ENCODE measurements around the gene SPATA19.

The SPATA19 gene

DNA sequence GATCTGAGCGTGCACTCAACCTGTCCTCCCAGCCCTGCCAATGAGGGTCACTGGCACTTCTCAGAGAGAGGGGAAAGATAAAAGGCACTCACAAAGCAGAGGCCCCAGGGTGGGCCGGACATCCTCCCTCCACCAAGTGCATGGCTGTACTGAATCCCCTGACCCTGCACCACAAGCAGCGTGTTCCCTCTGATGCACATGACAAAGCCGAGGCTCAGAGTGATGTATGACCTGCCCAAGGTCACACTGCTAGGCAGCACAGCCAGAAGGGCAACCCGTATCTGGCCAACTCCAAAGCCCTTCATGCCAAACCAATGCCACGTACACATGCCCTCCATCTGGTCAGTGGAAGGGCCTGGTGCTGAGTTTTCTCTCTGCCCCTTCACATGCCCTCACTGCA, 22.1 kb downstream of the SPATA19 start:
- intact Hi-C loops (cut with DNase I; ENCODE audit: low total_unique reads) = no loop called here
- Histone ChIP-seq H3K36me3 (no peaks in the 10 kb centered on the region), H3K4me1 (no peaks in the 10 kb centered on the region), H3K4me3 (no peak overlapping the region), H3K27me3 (no peaks in the 10 kb centered on the region), H3K9me3 (no peaks in the 10 kb centered on the region), H3K27ac (no peak overlapping the region)
- no peak for DNase-seq
- TF ChIP-seq, protein P1, sequence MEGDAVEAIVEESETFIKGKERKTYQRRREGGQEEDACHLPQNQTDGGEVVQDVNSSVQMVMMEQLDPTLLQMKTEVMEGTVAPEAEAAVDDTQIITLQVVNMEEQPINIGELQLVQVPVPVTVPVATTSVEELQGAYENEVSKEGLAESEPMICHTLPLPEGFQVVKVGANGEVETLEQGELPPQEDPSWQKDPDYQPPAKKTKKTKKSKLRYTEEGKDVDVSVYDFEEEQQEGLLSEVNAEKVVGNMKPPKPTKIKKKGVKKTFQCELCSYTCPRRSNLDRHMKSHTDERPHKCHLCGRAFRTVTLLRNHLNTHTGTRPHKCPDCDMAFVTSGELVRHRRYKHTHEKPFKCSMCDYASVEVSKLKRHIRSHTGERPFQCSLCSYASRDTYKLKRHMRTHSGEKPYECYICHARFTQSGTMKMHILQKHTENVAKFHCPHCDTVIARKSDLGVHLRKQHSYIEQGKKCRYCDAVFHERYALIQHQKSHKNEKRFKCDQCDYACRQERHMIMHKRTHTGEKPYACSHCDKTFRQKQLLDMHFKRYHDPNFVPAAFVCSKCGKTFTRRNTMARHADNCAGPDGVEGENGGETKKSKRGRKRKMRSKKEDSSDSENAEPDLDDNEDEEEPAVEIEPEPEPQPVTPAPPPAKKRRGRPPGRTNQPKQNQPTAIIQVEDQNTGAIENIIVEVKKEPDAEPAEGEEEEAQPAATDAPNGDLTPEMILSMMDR (IDR thresholded peaks at IDR 0.05) = no peak

DNA sequence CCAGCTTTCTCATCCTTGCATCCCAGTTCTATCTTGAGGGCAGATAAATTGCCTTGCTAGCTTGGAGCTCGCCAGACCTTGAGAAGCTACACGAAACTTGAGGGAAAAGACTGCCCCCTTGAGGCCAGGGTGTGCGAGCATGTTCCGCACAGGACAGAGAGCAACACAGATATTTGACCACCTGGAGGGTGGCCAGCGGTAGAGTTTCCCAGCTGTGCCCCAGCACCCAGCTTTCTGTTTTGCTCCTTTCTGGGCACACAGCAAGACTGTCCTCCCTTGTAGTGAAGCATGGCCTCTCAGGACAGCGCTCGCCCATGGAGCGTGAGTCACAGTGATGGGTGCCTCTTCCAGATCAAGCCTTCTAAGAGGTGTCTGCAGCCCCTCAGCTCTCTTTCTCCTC, 23.5 kb downstream of the SPATA19 start:
- Histone ChIP-seq H3K4me1 (no peaks in the 10 kb centered on the region), H3K36me3 (no peaks in the 10 kb centered on the region), H3K9me3 (no peaks in the 10 kb centered on the region), H3K27ac (no peak overlapping the region), H3K4me3 (no peak overlapping the region), H3K27me3 (peaks cover 0 to 3% of the 10 kb centered on the region in 2 donors)
- intact Hi-C loops (cut with DNase I; ENCODE audit: low total_unique reads) = no loop called here
- DNase-seq = no peak
- TF ChIP-seq, protein P1 (IDR thresholded peaks at IDR 0.05) = no peak

DNA sequence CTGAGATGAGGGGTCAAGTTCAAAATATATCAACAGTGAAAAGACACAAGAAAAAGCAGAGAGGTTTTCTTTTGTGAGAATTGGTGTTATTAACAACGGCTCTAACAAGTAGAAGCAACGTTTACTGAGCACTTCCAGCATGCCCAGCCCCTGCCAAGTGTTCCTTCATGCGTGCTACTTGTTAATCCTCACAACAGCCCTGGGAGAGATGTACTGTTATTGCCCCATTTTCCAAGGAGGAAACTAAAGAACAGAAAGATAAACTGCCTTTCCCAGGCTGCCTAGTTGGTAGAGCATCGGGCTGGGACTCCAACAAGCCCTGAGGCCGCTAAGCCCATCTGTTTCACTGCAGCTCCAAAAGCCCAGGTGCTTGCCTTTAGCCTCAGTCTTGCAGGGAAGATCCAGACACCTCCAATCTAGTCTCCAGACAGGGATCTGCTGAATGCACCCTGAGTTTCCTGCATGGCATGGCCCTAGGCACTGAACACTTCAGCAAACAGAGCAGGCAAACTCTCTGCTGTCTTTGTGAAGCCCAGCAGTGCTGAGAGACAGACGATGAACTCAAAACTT, 25.5 kb downstream of the SPATA19 start:
- intact Hi-C loops (cut with DNase I; ENCODE audit: low total_unique reads) = no loop called here
- no peak overlapping the region for H3K27ac ChIP-seq
- H3K4me3 ChIP-seq = no peak overlapping the region
- TF ChIP-seq, protein P1 (IDR thresholded peaks at IDR 0.05) = no peak
- no peaks in the 10 kb centered on the region for H3K4me1 ChIP-seq
- H3K27me3 ChIP-seq = peaks cover 0 to 3% of the 10 kb centered on the region in 2 donors
- H3K9me3 ChIP-seq = no peaks in the 10 kb centered on the region
- DNase-seq = no peak
- no peaks in the 10 kb centered on the region for H3K36me3 ChIP-seq

DNA sequence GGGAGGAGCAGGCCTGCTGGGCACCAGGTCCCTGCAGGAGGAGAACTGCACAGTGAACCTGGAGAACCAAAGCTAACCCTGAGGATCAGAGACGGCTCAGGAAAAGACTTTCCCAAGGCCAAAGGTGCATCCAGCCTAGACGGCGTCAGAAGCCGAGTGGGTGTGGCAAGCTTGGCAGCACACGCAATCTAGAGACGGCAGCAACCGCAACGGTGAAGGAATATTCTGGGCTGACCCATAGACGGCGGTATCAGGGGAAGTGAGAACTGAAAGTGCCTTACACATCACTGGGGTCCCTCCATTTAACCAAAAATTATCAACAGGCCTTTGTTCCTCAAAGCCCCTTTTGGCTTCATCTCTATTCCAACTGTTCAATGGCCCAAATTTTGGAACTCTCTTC, 26.2 kb downstream of the SPATA19 start:
- intact Hi-C loops (cut with DNase I; ENCODE audit: low total_unique reads) = no loop called here
- TF ChIP-seq, protein P1 (IDR thresholded peaks at IDR 0.05) = no peak
- no peaks in the 10 kb centered on the region for H3K36me3 ChIP-seq

DNA sequence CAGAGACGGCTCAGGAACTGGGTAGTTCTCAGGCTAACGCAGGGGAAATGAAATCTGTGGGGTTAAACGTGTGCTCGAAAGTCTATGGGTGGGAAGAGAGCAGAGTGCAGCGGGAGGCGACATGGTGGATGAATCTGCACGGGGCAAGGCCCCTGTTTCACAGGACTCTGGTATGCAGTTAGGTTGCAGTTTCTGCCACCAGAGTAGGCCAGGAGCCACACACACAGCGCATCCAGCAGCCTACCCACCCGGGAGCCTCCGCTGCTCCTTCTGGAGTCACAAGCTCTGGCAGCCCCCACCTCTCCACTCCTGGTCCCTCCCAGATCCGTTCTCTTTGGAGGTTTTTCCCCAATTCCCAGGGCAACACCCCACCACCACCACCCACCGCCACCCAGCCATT, 27.0 kb downstream of the SPATA19 start:
- intact Hi-C loops (cut with DNase I; ENCODE audit: low total_unique reads) = no loop called here
- no peaks in the 10 kb centered on the region for H3K36me3 ChIP-seq
- TF ChIP-seq, protein P1 (IDR thresholded peaks at IDR 0.05) = no peak
- no peak overlapping the region for H3K27ac ChIP-seq
- H3K4me3 ChIP-seq = no peak overlapping the region
- no peaks in the 10 kb centered on the region for H3K9me3 ChIP-seq
- peaks cover 0 to 3% of the 10 kb centered on the region in 2 donors for H3K27me3 ChIP-seq
- H3K4me1 ChIP-seq = no peaks in the 10 kb centered on the region
- no peak for DNase-seq

More for the DNA sequence above, 26.2 kb downstream of the SPATA19 start:
- no peak overlapping the region for H3K27ac ChIP-seq
- no peaks in the 10 kb centered on the region for H3K9me3 ChIP-seq
- H3K4me3 ChIP-seq = no peak overlapping the region
- no peaks in the 10 kb centered on the region for H3K4me1 ChIP-seq
- no peak for DNase-seq
- peaks cover 0 to 3% of the 10 kb centered on the region in 2 donors for H3K27me3 ChIP-seq

DNA sequence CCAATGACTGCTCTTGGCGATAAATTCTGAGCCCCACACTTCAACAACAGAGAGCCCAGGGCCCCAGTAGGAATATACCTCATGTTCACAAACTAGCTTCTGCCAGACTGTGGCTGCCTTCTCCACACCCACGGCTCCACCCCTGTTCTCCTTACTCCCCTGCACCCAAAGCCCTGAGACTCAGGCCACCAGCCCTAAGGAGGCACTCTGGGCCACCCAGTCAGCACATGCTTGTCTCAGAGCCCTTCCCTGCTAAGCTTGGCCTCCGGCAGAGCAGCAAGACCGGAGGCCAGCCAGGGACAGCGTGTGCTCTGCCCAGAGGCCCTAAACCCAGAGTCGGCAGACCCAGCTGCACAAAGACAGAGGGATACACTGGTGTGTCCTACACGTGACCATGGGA, 27.9 kb downstream of the SPATA19 start:
- Histone ChIP-seq H3K27me3 (peaks cover 0 to 8% of the 10 kb centered on the region in 2 donors), H3K36me3 (no peaks in the 10 kb centered on the region), H3K4me3 (no peak overlapping the region), H3K4me1 (no peaks in the 10 kb centered on the region), H3K9me3 (no peaks in the 10 kb centered on the region), H3K27ac (no peak overlapping the region)
- intact Hi-C loops (cut with DNase I; ENCODE audit: low total_unique reads) = no loop called here
- TF ChIP-seq, protein P1 (IDR thresholded peaks at IDR 0.05) = no peak
- DNase-seq = no peak

Data from tibial artery (tissue), 4 donors.